NCI-H2227 (cell line): ENCODE measurements around the gene SLC38A1.

ENCODE experiments used
- DNase-seq: peaks from one replicate; lab custom pipeline; 2025; ENCODE audit not compliant: unreplicated experiment; lab: John Stamatoyannopoulos, UW

Gene SLC38A1

GRCh38 chr12:46144433-46144832 lies 124.4 kb downstream of the SLC38A1 start:
- no peak for DNase-seq

- DNase-seq: no peak
Measured at GRCh38 chr12:46136249-46136648, 132.6 kb downstream of the SLC38A1 start.

GRCh38 chr12:46135750-46136149 lies 133.1 kb downstream of the SLC38A1 start:
- DNase-seq: no peak

- DNase-seq: no peak
Measured at GRCh38 chr12:46134852-46135251, 134.0 kb downstream of the SLC38A1 start.

GRCh38 chr12:46134205-46134811 lies 134.5 kb downstream of the SLC38A1 start:
- no peak for DNase-seq

GRCh38 chr12:46133751-46134150 lies 135.1 kb downstream of the SLC38A1 start:
- no peak for DNase-seq
